Activated CD4-positive, CD25-positive, alpha-beta regulatory T cell treated with anti-CD3 and anti-CD28 coated beads, Interleukin-2, amount 50 U/mL, for 24 hours (primary cell): ENCODE data around the gene MAGEA4.
"Not testable (repeated sequence)": the region's sequence is repeated elsewhere in the genome, so short reads cannot be mapped to it uniquely, and the experiment has no call there.

Source experiments
- ATAC-seq, 2 donors: fragments of 150-1000 bp; cut with Tn5 transposase; one replicate each; pipeline ENCODE4 v1.10.0; 2021; ENCODE audit warnings: mild to moderate bottlenecking in 1 of 2, moderate library complexity in 1 of 2

The MAGEA4 gene, protein sequence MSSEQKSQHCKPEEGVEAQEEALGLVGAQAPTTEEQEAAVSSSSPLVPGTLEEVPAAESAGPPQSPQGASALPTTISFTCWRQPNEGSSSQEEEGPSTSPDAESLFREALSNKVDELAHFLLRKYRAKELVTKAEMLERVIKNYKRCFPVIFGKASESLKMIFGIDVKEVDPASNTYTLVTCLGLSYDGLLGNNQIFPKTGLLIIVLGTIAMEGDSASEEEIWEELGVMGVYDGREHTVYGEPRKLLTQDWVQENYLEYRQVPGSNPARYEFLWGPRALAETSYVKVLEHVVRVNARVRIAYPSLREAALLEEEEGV

DNA sequence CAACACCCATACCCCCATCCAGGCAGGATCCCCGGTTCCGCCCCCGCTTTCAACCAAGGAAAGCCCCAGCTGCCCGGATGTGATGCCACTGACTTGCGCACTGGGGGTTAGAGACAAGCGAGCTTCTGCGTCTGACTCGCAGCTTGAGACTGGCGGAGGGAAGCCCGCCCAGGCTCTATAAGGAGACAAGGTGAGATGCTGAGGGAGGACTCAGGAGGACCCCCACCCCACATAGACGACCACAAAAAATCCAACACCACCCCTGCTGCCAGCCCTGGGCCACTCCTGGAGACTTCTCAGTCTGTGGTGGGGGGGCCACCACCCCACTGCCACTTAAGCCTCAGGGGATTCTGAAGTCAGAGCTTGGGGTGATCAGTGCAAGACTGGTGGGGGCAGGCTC, at the start of gene MAGEA4:
Gene MAGEA4, plus strand, starts transcription at position 110 of the 400 bp plus-strand sequence. CDS start 10,776 bp downstream, outside the sequence.
- no peak for ATAC-seq

DNA sequence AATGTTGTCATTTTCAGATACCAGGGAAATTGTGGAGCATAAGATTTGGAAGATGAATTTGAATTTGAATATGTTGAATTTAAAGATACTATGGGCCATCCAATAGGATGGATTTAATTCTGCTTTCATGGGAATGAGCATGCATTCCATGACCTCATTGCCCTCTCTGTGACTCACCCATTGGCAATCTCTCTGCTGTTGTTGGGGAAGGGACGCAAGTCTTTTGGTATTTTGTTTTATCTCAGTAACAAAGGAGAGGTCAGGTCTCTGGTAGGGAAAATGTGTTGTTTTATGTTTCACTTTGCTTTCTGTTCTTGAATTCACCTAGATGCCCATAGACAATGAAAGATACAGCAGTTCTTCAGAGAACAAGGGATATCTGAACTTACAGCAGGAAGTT, 42.1 kb upstream of the MAGEA4 start:
- ATAC-seq = no peak

- no peak for ATAC-seq
Observed at GRCh38 chrX:151871244-151871643, 41.4 kb upstream of the MAGEA4 start.

DNA sequence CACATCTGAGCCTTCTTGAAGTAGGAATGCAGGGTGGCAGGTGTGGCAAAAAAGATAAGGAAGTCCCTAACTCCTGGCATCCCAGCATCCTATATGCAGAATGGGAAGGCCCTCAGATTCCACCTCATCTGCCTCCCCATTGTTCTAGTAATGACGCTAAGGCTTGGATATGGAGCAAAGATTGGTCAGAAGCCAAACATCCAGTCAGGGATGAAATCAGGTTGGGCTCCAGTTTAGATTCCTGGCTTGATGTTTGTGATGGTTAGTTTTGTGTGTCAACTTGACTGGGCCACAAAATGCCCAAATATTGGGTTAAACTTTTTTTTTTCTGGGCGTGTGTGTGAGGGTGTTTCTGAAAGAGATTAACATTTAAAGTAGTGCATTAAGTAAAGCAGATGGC, 39.6 kb upstream of the MAGEA4 start:
- ATAC-seq = no peak

DNA sequence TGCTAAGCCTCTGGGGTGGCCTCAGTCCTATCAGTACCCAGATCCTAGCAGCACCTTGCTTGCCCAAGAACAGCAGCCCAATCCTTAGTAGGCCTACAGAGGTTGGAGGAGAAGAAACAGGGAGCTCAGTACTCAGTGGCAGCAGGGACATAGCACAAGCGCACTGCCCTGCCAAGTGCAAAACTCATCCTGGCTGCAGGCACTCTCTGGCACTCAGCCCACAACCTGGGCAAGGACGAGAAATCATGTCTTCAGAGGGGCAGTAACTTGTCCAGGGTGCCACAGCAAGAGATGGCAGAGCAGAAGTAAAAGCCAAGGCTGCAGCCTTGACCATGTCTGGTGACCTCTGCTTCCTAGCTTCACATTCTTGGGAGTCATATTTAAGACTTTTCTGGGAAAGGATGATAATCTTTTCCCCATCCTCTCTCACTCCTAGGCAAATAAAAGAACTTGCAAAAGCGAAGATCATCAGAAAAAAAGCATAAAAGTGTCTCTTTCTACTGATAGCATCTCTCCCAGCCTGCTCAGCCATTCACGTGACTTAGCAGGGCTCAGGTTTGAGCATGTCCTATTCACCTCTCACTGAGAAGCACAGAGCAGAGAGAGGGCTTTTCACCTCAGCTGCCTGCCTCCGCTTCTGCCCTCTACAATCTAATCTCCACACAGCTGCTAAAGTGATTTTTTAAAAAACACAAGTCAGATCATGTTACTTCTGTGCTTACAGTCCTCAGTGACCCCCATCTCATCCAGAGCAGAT, 37.2 kb upstream of the MAGEA4 start:
- no peak for ATAC-seq

- ATAC-seq = no peak
Observed at GRCh38 chrX:151878574-151878973, 34.1 kb upstream of the MAGEA4 start.

GRCh38 chrX:151879856-151880255, 32.8 kb upstream of the MAGEA4 start:
- ATAC-seq = no peak

GRCh38 chrX:151880895-151881294, 31.8 kb upstream of the MAGEA4 start:
- ATAC-seq = no peak

DNA sequence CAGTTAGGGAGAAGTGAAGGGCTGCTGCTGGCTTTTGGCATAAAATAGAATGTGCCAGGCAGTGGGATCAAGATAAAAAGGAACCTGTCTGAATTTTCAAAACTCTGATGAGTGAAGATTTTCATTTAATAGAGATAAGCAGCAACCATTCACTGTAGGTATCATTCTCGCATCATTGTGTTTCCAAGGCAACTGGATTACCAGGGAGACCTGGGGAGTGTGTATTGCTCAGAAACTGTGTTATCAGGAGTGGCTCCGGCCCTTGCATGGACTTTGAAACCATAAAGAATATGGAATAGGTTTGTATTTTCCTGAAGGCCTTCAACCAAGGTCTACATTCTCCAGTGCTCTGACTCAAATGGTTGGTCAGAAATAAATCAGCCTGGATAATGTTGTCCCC, 23.3 kb upstream of the MAGEA4 start:
- ATAC-seq = no peak

GRCh38 chrX:151896734-151897474, 15.8 kb upstream of the MAGEA4 start:
- no peak for ATAC-seq

DNA sequence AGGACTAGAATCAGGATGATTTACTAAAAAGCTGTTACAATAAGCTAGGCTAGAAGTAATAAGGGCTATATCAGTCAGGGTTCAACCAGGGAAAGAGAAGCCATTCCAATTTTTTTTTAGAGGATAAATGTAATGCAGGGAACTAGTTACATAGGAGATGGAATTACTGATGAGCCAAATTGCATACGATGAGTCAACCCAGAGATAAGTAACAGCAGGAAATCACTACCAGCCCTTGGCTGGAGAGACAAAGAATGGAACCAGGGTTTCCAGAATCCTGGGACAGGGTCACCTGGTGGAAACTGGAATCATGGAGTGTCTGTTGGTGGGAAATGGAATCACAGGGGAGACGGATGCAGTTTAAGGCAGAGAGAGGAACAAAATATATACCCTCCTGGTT, 13.1 kb upstream of the MAGEA4 start:
- no peak for ATAC-seq

GRCh38 chrX:151901826-151902225, 10.9 kb upstream of the MAGEA4 start:
- ATAC-seq = no peak

GRCh38 chrX:151902813-151903591, 9.7 kb upstream of the MAGEA4 start:
- ATAC-seq = no peak

- no peak for ATAC-seq
Observed at GRCh38 chrX:151904989-151905388, 7.7 kb upstream of the MAGEA4 start.

DNA sequence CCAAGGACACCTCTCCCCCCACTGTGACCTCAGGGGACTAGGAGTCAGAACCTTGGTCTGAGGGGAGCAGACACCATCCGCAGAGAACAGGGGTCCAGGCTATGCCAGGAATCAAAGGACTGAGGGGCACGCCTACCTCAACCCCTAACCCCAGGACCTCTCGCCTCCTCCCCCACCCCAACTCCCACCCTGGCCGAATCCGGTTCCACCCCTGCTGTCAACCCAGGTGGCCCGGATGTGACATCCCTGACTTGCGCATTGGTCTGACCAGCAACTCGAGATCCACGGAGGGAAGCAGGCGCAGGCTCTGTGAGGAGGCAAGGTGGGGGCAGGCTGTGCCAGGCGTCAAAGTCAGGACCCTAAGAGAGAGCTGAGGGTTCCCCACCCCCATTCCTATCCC, 468 bp upstream of the MAGEA4 start:
- ATAC-seq = no peak

DNA sequence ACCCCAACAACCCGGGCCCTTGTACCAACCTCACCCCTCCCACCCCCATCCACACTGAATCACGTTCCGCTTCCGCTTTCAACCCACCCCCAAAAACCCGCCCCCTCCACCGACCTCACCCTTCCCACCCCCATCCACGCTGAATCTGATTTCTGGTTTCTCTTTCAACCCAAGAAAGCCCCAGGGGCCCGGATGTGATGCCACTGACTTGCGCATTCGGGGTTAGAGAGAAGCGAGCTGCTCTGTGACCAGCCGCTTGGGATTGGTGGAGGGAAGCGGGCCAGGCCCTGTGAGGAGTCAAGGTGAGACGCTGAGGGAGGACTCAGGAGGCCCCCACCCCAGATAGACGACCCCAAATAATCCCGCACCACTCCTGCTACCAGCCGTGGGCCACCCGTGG, 6.0 kb downstream of the MAGEA4 start:
- not testable (repeated sequence) for ATAC-seq

GRCh38 chrX:151919610-151920009, 6.9 kb downstream of the MAGEA4 start:
- no peak for ATAC-seq

DNA sequence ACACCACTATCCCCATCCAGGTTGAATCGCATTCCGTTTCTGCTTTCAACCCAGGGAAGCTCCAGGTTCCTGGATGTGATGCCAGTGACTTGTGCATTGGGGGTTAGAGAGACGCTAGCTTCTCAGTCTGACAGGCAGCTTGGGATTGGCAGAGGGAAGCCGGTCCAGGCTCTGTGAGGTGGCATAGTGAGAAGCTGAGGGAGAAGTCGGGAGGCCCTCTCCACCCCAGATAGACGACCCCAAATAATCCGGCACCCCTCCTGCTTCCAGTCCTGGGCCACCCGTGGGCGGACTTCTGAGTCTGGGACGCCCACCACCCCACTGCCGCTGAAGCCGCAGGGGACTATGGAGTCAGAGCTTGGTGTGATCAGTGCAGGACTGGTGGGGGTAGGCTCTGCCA, 7.4 kb downstream of the MAGEA4 start:
- no peak for ATAC-seq

- ATAC-seq = no peak
Observed at GRCh38 chrX:151920530-151920929, 7.8 kb downstream of the MAGEA4 start.

GRCh38 chrX:151921292-151921691, 8.6 kb downstream of the MAGEA4 start:
- ATAC-seq = no peak

GRCh38 chrX:151921866-151922265, 9.2 kb downstream of the MAGEA4 start:
- ATAC-seq = no peak

DNA sequence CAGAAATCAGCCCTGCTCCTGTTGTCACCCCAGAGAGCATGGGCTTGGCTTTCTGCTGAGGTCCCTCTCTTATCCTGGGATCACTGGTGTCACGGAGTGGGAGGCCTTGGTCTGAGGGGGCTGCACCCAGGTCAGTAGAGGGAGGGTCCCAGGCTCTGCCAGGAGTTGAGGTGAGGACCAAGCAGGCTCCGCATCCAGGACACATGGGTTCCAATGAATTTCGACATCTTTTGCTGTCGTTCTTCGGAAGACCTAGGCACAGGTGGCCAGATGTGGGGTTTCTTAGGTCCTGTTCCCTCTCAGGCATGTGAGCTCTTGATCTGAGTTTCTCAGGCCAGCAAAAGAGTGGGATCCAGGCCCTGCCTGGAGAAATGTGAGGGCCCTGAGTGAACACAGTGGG, 10.0 kb downstream of the MAGEA4 start:
- no peak for ATAC-seq

- no peak for ATAC-seq
Observed at GRCh38 chrX:151923648-151924047, 11.0 kb downstream of the MAGEA4 start.
